Measurements from ENCODE around the gene RHCE.
"Not testable (repeated sequence)": the region's sequence is repeated elsewhere in the genome, so short reads cannot be mapped to it uniquely, and the experiment has no call there.

RHCE gene

DNA sequence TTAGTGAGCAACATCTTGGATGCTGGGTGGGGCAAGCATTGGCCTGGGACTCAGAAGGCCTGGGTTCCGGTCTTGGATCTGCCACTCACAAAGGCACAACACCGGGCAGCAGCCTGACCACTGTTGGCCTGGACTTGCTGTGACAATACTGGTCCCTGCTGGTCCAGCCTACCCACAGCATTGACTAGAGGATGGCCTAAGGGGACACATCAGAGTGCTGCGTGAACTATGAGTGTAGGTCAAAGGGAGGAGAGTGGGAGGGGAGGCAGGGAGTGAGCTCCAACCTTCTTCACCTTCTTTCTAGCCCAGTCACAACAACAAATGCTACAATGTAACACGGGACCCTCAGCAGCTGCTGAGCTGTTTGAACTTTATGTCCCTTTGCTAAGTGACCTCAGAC is 51.4 kb downstream of the RHCE start:
- DNase-seq (ENCODE audit: low read depth): no peak
- TF ChIP-seq, protein P1, sequence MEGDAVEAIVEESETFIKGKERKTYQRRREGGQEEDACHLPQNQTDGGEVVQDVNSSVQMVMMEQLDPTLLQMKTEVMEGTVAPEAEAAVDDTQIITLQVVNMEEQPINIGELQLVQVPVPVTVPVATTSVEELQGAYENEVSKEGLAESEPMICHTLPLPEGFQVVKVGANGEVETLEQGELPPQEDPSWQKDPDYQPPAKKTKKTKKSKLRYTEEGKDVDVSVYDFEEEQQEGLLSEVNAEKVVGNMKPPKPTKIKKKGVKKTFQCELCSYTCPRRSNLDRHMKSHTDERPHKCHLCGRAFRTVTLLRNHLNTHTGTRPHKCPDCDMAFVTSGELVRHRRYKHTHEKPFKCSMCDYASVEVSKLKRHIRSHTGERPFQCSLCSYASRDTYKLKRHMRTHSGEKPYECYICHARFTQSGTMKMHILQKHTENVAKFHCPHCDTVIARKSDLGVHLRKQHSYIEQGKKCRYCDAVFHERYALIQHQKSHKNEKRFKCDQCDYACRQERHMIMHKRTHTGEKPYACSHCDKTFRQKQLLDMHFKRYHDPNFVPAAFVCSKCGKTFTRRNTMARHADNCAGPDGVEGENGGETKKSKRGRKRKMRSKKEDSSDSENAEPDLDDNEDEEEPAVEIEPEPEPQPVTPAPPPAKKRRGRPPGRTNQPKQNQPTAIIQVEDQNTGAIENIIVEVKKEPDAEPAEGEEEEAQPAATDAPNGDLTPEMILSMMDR (conservative IDR thresholded peaks at IDR 0.05; ENCODE audit: low read depth, low read length): no peak
- no peak overlapping the region for H3K4me3 ChIP-seq (ENCODE audit: low read depth, low read length)

DNA sequence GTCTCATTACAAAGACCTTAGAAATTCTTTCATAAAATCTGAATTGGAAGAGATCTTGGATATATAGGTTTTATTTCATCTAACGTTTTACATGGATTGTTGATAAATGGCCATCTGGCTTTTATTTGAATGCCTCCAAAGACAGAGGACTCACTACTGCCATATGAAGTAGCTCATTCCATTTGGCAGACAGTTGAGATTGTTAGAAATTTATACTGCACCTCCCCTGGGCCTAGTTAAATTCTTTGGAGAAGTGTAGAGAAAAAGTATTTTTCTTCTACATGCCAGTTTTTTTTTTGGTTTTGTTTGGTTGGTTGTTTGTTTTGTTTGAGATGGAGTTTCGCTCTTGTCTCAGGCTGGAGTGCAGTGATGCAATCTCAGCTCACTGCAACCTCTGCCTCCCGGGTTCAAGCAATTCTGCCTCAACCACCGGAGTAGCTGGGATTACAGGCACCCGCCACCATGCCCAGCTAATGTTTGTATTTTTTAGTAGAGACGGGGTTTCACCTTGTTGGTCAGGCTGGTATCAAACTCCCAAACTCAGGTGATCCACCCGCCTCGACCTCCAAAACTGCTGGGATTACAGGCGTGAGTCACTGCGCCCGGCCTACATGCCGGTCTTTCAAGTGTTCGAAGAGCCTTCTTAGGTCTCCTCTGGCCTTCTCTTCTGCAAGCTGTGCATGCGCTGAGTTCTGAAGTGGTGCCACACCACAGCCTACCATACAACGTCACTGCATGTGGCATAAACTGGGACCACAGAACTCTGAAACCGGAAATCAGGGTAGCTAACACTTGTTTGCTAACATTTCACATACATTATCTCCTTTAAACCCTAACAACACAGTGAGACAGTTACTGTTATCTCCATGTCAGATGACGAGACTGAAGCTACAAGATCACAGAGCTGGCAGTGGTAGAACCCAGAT is 57.7 kb downstream of the RHCE start:
- H3K4me3 ChIP-seq (ENCODE audit: low read depth, low read length); DNase-seq (ENCODE audit: low read depth): not testable (repeated sequence)

- TF ChIP-seq, protein P1 (conservative IDR thresholded peaks at IDR 0.05; ENCODE audit: low read depth, low read length): no peak
- no peak for DNase-seq (ENCODE audit: low read depth)
- no peak overlapping the region for H3K4me3 ChIP-seq (ENCODE audit: low read depth, low read length)
Measured at GRCh38 chr1:25361901-25362300, 58.7 kb downstream of the RHCE start.

DNA sequence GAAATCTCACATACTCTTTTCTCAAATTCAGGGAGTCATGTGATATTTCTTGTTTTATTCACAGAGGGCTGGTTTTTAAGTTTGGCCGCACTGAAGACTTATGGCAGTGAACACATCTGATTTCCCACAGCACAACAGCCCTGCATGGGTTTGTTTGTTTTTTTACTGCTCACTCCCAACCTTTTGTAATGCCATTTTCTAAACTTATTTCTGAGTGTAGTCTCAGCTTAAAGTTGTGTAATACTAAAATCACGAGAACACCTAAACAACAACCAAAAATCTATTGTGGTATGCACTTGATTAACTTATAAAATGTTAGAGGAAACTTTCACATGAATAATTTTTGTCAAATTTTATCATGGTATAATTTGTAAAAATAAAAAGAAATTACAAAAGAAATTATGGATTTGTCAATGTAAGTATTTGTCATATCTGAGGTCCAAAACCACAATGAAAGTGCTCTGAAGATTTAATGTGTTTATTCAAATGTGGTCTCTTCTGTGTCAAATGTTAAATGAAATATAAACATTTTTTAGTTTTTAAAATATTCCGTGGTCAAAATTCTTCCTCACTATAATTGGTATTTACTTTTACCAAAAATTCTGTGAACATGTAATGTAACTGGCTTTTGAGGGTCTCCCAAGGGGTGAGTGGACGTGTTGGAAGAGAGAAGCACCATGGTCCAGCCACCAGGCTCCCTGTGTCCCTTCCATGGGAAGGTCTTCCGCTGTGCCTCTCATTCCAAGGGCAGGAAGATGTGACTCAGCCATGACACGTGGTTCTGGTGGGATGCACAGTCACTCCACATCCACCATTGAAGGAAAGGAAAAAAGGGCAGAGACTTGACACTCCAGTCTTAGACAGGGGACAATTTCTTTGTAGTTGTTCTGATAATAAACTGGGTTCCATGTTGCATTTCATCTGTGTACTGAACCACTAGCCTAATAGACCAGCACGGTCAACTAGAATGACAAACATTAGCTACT is 59.7 kb downstream of the RHCE start:
- peak; percentile 76 for DNase-seq (ENCODE audit: low read depth)
- TF ChIP-seq, protein P1 (conservative IDR thresholded peaks at IDR 0.05; ENCODE audit: low read depth, low read length): no peak
- H3K4me3 ChIP-seq (ENCODE audit: low read depth, low read length): no peak overlapping the region

- no peak for DNase-seq (ENCODE audit: low read depth)
- TF ChIP-seq, protein P1 (conservative IDR thresholded peaks at IDR 0.05; ENCODE audit: low read depth, low read length): no peak
Measured at GRCh38 chr1:25356848-25357247, 63.8 kb downstream of the RHCE start.

GRCh38 chr1:25356441-25356840 is 64.2 kb downstream of the RHCE start:
- H3K4me3 ChIP-seq (ENCODE audit: low read depth, low read length): no peak overlapping the region
- TF ChIP-seq, protein P1 (conservative IDR thresholded peaks at IDR 0.05; ENCODE audit: low read depth, low read length): no peak
- DNase-seq (ENCODE audit: low read depth): no peak

More at GRCh38 chr1:25356848-25357247, 63.8 kb downstream of the RHCE start:
- no peak overlapping the region for H3K4me3 ChIP-seq (ENCODE audit: low read depth, low read length)

DNA sequence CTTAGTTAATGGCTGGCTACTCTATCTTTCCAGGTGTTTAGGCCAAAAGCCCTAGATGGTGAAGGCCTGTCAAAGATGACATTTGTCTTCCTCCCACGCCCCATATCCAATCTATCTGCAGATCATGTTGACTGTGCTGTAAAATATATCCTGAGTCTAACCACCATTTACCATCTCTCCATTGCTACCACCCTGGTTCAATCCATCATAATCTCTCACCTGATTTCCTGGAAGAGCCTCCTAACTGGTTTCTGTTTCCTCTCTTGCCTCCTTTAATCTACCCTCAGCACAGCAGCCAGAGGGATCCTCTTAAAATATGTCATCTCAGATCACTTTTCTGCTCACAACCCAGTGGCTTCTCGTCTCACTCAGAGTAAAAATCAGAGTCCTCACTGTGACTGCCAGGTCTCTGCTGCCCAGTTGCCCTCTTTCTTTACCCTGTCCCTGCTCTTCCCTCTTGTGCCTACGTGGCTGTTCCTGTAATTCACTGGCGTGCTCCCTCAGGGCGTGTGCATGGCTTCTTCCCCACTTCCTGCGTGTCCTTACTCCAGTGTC is 64.7 kb downstream of the RHCE start:
- no peak overlapping the region for H3K4me3 ChIP-seq (ENCODE audit: low read depth, low read length)
- TF ChIP-seq, protein P1 (conservative IDR thresholded peaks at IDR 0.05; ENCODE audit: low read depth, low read length): no peak
- no peak for DNase-seq (ENCODE audit: low read depth)
